ENCODE measurements around the gene APPL2.
A peak's percentile ranks its signal among the peaks of the same experiment; 100 is the strongest.

The APPL2 gene

DNA sequence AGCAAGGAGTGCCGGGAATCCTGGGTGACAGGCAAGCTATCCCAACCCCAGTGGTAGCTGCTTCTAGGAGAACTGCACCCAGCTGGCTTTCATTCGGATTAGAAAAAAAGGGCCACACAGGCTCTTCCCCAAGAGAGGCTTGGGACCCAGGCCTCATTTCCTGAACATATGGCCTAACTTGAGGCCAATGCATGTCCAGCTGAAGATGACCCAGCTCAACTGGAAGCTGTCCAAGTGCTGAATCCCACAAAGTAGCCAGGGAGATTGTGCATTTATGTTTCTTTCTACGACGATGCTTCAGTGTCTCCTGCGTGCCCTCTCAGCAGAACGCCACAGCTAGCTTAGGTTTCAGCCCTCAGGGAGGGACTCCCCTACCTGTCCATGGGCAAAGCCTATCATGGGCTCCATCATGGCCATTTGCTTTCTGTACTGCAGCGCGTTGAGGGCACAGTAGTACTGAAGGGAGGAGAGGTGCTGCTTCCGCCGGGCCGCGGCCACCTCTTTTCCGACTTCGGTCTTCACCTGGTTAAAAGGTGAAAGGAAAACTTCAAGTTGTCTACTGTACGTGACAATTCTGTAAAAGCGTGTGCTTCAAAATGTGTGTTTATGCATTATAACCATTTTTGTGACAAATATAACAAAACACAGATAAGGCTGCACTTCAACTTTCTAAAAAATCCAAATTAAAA, 29.1 kb downstream of the APPL2 start:
- DNase-seq (ENCODE audit: low read depth), result no peak
- TF ChIP-seq, protein P1, sequence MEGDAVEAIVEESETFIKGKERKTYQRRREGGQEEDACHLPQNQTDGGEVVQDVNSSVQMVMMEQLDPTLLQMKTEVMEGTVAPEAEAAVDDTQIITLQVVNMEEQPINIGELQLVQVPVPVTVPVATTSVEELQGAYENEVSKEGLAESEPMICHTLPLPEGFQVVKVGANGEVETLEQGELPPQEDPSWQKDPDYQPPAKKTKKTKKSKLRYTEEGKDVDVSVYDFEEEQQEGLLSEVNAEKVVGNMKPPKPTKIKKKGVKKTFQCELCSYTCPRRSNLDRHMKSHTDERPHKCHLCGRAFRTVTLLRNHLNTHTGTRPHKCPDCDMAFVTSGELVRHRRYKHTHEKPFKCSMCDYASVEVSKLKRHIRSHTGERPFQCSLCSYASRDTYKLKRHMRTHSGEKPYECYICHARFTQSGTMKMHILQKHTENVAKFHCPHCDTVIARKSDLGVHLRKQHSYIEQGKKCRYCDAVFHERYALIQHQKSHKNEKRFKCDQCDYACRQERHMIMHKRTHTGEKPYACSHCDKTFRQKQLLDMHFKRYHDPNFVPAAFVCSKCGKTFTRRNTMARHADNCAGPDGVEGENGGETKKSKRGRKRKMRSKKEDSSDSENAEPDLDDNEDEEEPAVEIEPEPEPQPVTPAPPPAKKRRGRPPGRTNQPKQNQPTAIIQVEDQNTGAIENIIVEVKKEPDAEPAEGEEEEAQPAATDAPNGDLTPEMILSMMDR (IDR thresholded peaks at IDR 0.05; ENCODE audit: low read length, missing control alignments), result no peak
- no peak overlapping the region for H3K4me3 ChIP-seq (replicated peaks; ENCODE audit: low read depth, low read length)

DNA sequence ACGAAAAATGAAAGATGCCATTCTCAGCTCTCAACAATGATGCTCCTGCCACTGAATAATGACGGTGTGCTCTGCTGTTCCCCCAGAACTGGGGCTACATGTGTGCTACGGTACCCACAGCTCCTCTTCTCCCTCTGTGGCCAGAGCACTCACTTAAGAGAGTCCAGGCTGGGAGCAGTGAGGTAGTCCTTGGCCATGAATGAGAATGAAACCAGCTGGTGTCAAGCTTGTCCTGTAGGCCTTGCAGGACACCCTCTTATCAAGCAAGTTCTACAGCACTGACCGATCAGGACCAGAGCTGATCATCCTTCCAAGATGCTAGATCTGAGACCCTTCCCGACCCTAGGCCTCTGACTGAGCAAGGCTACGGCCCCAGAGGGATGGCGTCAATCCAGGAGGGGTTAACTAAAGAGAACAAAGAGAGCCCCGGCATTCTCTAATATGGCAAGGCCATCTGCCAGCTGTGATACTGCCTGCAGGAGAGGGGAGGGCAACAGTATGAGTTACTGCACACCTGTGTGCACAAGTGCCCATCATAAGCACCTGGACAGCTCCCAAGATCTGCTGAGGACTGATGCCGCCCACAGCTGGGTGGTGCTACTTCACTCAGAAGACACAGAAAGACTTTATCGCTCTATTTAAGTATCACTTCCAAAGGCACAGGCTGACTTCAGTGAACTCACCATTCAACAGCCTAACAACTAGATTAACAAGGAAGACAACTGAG, 30.5 kb downstream of the APPL2 start:
- H3K4me3 ChIP-seq (replicated peaks; ENCODE audit: low read depth, low read length), result no peak overlapping the region
- TF ChIP-seq, protein P1 (IDR thresholded peaks at IDR 0.05; ENCODE audit: low read length, missing control alignments), result no peak

DNA sequence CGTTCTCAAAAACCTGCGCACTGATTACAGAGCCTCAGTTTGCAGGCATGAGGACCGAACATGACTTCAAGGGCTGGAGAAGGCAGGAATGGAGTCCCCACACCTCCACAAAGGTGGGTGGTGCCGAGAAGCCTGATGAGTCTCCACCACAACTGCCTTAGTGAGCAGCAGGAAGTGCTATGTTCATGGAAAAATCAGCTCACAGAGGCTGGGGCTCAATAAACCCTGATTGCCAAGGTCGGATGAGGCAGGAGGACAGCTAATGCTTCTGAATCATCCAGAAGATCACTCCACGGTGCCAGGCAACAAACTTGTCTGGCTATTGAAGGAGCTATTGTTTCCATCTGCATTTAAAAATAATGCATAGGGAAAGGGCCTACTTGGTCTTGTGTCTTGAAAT, 31.1 kb downstream of the APPL2 start:
- peak; percentile 68 for DNase-seq (ENCODE audit: low read depth)
- no peak overlapping the region for H3K4me3 ChIP-seq (replicated peaks; ENCODE audit: low read depth, low read length)

More for the DNA sequence above, 30.5 kb downstream of the APPL2 start:
- DNase-seq (ENCODE audit: low read depth), result no peak

DNA sequence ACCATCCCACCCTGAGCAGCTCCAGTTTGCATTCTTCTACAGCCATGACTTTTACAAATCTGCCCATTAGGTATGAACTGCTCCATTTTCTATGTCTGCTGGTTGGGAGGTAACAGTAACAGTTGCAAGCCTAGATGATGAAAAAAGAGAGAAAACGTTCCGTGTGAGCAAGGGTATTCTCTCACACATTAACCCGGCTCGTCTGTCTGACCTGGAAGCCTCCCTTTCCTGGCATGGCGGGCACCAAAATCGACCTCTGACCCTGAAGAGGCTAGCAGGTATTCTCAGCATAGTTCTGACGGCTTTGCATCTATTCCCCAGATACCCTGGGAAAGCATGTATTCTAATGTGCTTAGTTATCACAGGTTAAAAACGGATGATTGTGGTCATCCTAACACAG, 31.8 kb downstream of the APPL2 start:
- H3K4me3 ChIP-seq (replicated peaks; ENCODE audit: low read depth, low read length), result no peak overlapping the region
- TF ChIP-seq, protein P1 (IDR thresholded peaks at IDR 0.05; ENCODE audit: low read length, missing control alignments), result no peak
- no peak for DNase-seq (ENCODE audit: low read depth)

More for the DNA sequence above, 31.1 kb downstream of the APPL2 start:
- TF ChIP-seq, protein P1 (IDR thresholded peaks at IDR 0.05; ENCODE audit: low read length, missing control alignments), result no peak

DNA sequence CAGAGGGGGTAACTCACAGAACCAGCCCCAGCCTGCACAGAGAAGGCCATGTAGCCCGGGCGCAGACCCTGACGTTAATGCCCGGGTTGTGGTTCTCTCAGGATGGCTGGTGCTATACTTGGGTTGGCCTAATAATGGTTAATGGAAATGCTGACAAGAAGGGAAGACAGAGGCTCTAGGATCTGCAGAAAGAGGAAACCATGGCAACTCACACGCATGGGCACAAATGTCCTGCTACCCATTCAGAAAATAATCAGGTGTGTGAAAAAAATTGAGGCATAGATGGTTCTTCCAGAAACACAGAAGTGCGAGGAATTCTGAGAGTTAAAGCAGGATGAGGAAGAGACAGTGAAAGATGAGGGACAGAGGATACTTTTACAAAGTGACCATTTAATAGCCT, 33.8 kb downstream of the APPL2 start:
- TF ChIP-seq, protein P1 (IDR thresholded peaks at IDR 0.05; ENCODE audit: low read length, missing control alignments), result no peak
- DNase-seq (ENCODE audit: low read depth), result no peak
- no peak overlapping the region for H3K4me3 ChIP-seq (replicated peaks; ENCODE audit: low read depth, low read length)

DNA sequence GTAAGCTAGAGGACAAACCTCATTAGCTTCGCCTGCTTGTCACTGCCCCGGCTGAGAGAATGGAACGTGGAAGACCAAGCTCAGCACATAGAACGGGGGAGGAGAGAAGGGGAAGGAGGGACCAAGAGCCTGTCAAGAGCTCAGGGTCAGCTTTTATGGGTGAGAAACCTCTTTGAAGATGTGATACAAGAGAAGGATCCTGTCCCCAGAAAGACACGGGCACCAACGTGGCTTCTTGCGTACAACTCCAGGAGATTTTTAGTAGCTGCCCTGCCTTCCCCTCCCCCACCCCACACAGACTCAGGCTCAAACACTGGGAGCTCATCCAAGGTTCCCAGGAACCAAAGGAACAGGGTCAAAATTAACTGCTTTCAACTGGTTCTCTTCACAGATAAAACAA, 34.7 kb downstream of the APPL2 start:
- H3K4me3 ChIP-seq (replicated peaks; ENCODE audit: low read depth, low read length), result no peak overlapping the region
- TF ChIP-seq, protein P1 (IDR thresholded peaks at IDR 0.05; ENCODE audit: low read length, missing control alignments), result no peak
- no peak for DNase-seq (ENCODE audit: low read depth)

Measured in fibroblast of pulmonary artery (primary cell).